ENCODE data around the gene CIZ1. TPM values are rescaled to one million over a fixed set of nuclear protein-coding genes. Genes with fewer than 3 reads are reported as not detected.
A peak's percentile ranks its signal among the peaks of the same experiment; 100 is the strongest.

Gene CIZ1
- total and polyA plus RNA-seq, 9 of the 15 experiments (the other 6 are each of a cell fraction or from before 2014, with no cell fraction given), result 6.6 to 329 (median 87.8) TPM

DNA sequence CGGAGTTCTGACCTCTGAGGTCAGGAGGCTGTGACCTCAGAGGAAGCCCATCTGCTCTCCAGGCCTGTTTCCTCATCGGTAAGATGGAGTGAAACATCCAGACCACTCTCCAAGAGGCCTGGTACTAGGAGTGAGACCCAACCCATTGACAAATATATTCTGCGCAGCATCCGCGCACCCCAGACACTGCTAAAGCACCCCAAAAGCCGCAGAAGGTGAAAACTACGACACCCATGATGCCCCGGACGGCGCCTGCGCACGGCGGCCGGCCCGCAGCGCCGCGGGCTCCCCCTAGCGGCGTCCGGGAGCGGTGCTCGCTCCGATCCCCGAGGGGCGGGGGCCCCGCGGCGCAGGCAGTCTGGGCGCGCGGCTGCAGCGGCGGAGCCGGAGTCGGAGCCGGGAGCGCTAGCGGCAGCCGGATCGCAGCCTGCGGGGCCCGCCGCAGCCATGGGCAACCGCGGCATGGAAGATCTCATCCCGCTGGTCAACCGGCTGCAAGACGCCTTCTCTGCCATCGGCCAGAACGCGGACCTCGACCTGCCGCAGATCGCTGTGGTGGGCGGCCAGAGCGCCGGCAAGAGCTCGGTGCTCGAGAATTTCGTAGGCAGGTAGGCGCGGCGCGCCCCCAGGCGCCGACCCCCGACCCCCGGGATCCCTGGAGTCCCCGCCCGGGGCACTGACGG is 11.8 kb upstream of the CIZ1 start, which contains the start of gene DNM1 (continued):
- TF ChIP-seq, protein P1, sequence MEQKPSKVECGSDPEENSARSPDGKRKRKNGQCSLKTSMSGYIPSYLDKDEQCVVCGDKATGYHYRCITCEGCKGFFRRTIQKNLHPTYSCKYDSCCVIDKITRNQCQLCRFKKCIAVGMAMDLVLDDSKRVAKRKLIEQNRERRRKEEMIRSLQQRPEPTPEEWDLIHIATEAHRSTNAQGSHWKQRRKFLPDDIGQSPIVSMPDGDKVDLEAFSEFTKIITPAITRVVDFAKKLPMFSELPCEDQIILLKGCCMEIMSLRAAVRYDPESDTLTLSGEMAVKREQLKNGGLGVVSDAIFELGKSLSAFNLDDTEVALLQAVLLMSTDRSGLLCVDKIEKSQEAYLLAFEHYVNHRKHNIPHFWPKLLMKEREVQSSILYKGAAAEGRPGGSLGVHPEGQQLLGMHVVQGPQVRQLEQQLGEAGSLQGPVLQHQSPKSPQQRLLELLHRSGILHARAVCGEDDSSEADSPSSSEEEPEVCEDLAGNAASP (IDR thresholded peaks at IDR 0.05), result no peak
- TF ChIP-seq RBFOX2 (IDR thresholded peaks at IDR 0.05; ENCODE audit: low read depth, low read length), result peak; percentile 58; the same call in 1 of the 2 replicates
- TF ChIP-seq, protein P2, sequence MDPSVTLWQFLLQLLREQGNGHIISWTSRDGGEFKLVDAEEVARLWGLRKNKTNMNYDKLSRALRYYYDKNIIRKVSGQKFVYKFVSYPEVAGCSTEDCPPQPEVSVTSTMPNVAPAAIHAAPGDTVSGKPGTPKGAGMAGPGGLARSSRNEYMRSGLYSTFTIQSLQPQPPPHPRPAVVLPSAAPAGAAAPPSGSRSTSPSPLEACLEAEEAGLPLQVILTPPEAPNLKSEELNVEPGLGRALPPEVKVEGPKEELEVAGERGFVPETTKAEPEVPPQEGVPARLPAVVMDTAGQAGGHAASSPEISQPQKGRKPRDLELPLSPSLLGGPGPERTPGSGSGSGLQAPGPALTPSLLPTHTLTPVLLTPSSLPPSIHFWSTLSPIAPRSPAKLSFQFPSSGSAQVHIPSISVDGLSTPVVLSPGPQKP (CRISPR knock-in tag; IDR thresholded peaks at IDR 0.05), result no peak
- 0 out of 2 replicates have a peak, but pooled peaks have one; percentile 54 for TF ChIP-seq ZNF561 (CRISPR knock-in tag; conservative IDR thresholded peaks at IDR 0.05)
- TF ChIP-seq BRD4 (IDR thresholded peaks at IDR 0.05), result no peak
- no peak for TF ChIP-seq SNIP1 (IDR thresholded peaks at IDR 0.05; ENCODE audit: low read depth)
- TF ChIP-seq GABPB2 (CRISPR knock-in tag; conservative IDR thresholded peaks at IDR 0.05), result no peak
- TF ChIP-seq RFX5 (IDR thresholded peaks at IDR 0.05; ENCODE audit: low read depth, low read length), result peak; percentile 54; the same call in 1 of the 2 replicates
- no peak for TF ChIP-seq ZNF347 (CRISPR knock-in tag; IDR thresholded peaks at IDR 0.05; ENCODE audit: low read depth)
- TF ChIP-seq CEBPB (tag; IDR thresholded peaks at IDR 0.05), result no peak
- TF ChIP-seq, protein P3, sequence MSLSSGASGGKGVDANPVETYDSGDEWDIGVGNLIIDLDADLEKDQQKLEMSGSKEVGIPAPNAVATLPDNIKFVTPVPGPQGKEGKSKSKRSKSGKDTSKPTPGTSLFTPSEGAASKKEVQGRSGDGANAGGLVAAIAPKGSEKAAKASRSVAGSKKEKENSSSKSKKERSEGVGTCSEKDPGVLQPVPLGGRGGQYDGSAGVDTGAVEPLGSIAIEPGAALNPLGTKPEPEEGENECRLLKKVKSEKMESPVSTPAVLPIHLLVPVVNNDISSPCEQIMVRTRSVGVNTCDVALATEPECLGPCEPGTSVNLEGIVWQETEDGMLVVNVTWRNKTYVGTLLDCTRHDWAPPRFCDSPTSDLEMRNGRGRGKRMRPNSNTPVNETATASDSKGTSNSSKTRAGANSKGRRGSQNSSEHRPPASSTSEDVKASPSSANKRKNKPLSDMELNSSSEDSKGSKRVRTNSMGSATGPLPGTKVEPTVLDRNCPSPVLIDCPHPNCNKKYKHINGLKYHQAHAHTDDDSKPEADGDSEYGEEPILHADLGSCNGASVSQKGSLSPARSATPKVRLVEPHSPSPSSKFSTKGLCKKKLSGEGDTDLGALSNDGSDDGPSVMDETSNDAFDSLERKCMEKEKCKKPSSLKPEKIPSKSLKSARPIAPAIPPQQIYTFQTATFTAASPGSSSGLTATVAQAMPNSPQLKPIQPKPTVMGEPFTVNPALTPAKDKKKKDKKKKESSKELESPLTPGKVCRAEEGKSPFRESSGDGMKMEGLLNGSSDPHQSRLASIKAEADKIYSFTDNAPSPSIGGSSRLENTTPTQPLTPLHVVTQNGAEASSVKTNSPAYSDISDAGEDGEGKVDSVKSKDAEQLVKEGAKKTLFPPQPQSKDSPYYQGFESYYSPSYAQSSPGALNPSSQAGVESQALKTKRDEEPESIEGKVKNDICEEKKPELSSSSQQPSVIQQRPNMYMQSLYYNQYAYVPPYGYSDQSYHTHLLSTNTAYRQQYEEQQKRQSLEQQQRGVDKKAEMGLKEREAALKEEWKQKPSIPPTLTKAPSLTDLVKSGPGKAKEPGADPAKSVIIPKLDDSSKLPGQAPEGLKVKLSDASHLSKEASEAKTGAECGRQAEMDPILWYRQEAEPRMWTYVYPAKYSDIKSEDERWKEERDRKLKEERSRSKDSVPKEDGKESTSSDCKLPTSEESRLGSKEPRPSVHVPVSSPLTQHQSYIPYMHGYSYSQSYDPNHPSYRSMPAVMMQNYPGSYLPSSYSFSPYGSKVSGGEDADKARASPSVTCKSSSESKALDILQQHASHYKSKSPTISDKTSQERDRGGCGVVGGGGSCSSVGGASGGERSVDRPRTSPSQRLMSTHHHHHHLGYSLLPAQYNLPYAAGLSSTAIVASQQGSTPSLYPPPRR (CRISPR knock-in tag; IDR thresholded peaks at IDR 0.05; ENCODE audit: borderline replicate concordance), result no peak
- no peak for TF ChIP-seq CSDE1 (IDR thresholded peaks at IDR 0.05)
- TF ChIP-seq, protein P4, sequence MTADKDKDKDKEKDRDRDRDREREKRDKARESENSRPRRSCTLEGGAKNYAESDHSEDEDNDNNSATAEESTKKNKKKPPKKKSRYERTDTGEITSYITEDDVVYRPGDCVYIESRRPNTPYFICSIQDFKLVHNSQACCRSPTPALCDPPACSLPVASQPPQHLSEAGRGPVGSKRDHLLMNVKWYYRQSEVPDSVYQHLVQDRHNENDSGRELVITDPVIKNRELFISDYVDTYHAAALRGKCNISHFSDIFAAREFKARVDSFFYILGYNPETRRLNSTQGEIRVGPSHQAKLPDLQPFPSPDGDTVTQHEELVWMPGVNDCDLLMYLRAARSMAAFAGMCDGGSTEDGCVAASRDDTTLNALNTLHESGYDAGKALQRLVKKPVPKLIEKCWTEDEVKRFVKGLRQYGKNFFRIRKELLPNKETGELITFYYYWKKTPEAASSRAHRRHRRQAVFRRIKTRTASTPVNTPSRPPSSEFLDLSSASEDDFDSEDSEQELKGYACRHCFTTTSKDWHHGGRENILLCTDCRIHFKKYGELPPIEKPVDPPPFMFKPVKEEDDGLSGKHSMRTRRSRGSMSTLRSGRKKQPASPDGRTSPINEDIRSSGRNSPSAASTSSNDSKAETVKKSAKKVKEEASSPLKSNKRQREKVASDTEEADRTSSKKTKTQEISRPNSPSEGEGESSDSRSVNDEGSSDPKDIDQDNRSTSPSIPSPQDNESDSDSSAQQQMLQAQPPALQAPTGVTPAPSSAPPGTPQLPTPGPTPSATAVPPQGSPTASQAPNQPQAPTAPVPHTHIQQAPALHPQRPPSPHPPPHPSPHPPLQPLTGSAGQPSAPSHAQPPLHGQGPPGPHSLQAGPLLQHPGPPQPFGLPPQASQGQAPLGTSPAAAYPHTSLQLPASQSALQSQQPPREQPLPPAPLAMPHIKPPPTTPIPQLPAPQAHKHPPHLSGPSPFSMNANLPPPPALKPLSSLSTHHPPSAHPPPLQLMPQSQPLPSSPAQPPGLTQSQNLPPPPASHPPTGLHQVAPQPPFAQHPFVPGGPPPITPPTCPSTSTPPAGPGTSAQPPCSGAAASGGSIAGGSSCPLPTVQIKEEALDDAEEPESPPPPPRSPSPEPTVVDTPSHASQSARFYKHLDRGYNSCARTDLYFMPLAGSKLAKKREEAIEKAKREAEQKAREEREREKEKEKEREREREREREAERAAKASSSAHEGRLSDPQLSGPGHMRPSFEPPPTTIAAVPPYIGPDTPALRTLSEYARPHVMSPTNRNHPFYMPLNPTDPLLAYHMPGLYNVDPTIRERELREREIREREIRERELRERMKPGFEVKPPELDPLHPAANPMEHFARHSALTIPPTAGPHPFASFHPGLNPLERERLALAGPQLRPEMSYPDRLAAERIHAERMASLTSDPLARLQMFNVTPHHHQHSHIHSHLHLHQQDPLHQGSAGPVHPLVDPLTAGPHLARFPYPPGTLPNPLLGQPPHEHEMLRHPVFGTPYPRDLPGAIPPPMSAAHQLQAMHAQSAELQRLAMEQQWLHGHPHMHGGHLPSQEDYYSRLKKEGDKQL (CRISPR knock-in tag; IDR thresholded peaks at IDR 0.05; ENCODE audit: borderline replicate concordance), result no peak

All from K562 (cell line).